Measurements from ENCODE around the gene PEPD. TPM values are rescaled to one million over a fixed set of nuclear protein-coding genes. Genes with fewer than 3 reads are reported as not detected.
"Not testable (repeated sequence)": the region's sequence is repeated elsewhere in the genome, so short reads cannot be mapped to it uniquely, and the experiment has no call there.

The PEPD gene
- total RNA-seq, 1 donor from 2014 or later, result 39.2 TPM

GRCh38 chr19:33557196-33557595 lies 35.6 kb upstream of the PEPD start:
- no peaks in the 10 kb centered on the region for H3K9me3 Mint-ChIP-seq (ENCODE audit: low read depth)
- peaks cover 1% of the 10 kb centered on the region for H3K4me1 Mint-ChIP-seq (ENCODE audit: low read depth)
- no peak for TF ChIP-seq CTCF (IDR thresholded peaks at IDR 0.05; ENCODE audit: unreplicated experiment)
- no peak overlapping the region for H3K27ac Mint-ChIP-seq
- DNase-seq (ENCODE audit: low spot score, unreplicated experiment), result no peak
- H3K27me3 Mint-ChIP-seq, result peaks cover 24% of the 10 kb centered on the region
- no peak overlapping the region for H3K4me3 Mint-ChIP-seq (ENCODE audit: low read depth)
- no peaks in the 10 kb centered on the region for H3K36me3 Mint-ChIP-seq (ENCODE audit: insufficient read depth)

DNA sequence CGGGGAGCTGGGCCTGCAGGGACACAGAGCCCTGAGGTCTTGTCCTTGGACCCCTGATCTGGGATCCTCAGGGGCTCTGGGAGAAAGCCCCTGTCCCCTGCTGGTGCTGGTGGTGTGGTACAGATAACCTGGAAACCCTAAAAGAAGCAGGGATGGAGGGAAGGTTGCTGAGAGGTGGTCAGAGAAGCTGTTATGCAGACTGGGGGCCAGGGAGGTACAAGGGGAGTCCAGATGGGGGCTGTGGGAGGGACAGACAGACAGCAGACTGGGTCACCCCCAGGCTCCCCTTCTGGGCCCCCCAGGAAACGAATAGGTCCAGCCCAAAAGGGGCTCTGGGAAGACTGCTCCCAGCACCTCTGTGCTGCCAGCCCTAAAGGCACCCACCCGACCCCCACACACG lies 34.7 kb upstream of the PEPD start:
- H3K4me1 Mint-ChIP-seq (ENCODE audit: low read depth), result peaks cover 1% of the 10 kb centered on the region
- no peak overlapping the region for H3K27ac Mint-ChIP-seq
- no peak for TF ChIP-seq CTCF (IDR thresholded peaks at IDR 0.05; ENCODE audit: unreplicated experiment)
- H3K36me3 Mint-ChIP-seq (ENCODE audit: insufficient read depth), result no peaks in the 10 kb centered on the region
- DNase-seq (ENCODE audit: low spot score, unreplicated experiment), result no peak
- H3K9me3 Mint-ChIP-seq (ENCODE audit: low read depth), result no peaks in the 10 kb centered on the region
- H3K27me3 Mint-ChIP-seq, result peaks cover 22% of the 10 kb centered on the region
- no peak overlapping the region for H3K4me3 Mint-ChIP-seq (ENCODE audit: low read depth)

GRCh38 chr19:33555726-33556125 lies 34.1 kb upstream of the PEPD start:
- H3K27ac Mint-ChIP-seq; H3K4me3 Mint-ChIP-seq (ENCODE audit: low read depth); DNase-seq (ENCODE audit: low spot score, unreplicated experiment); H3K9me3 Mint-ChIP-seq (ENCODE audit: low read depth); H3K4me1 Mint-ChIP-seq (ENCODE audit: low read depth); H3K36me3 Mint-ChIP-seq (ENCODE audit: insufficient read depth): not testable (repeated sequence)
- H3K27me3 Mint-ChIP-seq, result peaks cover 22% of the 10 kb centered on the region

DNA sequence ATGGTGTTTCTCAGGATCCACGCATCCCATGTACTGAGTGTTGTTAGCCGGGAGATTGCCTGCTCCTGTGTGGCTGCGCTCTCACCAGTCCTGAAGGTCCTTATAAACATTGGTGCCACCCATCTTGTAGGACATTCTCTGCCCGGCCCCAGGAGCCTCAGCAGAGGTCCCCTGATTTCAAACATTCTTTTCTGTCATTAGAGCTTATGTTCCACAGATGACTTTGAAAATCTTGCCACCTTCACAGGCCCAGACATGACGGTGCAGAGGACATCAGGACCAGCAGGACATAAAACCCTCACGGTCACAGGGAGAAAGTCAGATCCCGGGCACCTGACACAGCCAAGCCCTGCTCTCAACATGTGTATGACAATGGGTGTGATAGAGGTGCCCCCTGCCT lies 33.2 kb upstream of the PEPD start:
- DNase-seq (ENCODE audit: low spot score, unreplicated experiment), result no peak
- Mint-ChIP-seq H3K4me1 (ENCODE audit: low read depth) (peaks cover 1% of the 10 kb centered on the region), H3K36me3 (ENCODE audit: insufficient read depth) (no peaks in the 10 kb centered on the region), H3K27ac (no peak overlapping the region), H3K4me3 (ENCODE audit: low read depth) (no peak overlapping the region), H3K27me3 (peaks cover 22% of the 10 kb centered on the region), H3K9me3 (ENCODE audit: low read depth) (no peaks in the 10 kb centered on the region)
- no peak for TF ChIP-seq CTCF (IDR thresholded peaks at IDR 0.05; ENCODE audit: unreplicated experiment)

GRCh38 chr19:33554391-33554790 lies 32.8 kb upstream of the PEPD start:
- no peak for DNase-seq (ENCODE audit: low spot score, unreplicated experiment)
- H3K27me3 Mint-ChIP-seq, result peaks cover 22% of the 10 kb centered on the region
- no peak for TF ChIP-seq CTCF (IDR thresholded peaks at IDR 0.05; ENCODE audit: unreplicated experiment)
- H3K4me1 Mint-ChIP-seq (ENCODE audit: low read depth), result peaks cover 1% of the 10 kb centered on the region
- H3K27ac Mint-ChIP-seq, result no peak overlapping the region
- no peak overlapping the region for H3K4me3 Mint-ChIP-seq (ENCODE audit: low read depth)
- no peaks in the 10 kb centered on the region for H3K36me3 Mint-ChIP-seq (ENCODE audit: insufficient read depth)
- H3K9me3 Mint-ChIP-seq (ENCODE audit: low read depth), result no peaks in the 10 kb centered on the region

GRCh38 chr19:33553530-33554310 lies 32.1 kb upstream of the PEPD start:
- Mint-ChIP-seq H3K27ac (no peak overlapping the region), H3K4me1 (ENCODE audit: low read depth) (peaks cover 1% of the 10 kb centered on the region), H3K36me3 (ENCODE audit: insufficient read depth) (no peaks in the 10 kb centered on the region), H3K27me3 (peaks cover 21% of the 10 kb centered on the region), H3K9me3 (ENCODE audit: low read depth) (no peaks in the 10 kb centered on the region), H3K4me3 (ENCODE audit: low read depth) (no peak overlapping the region)
- no peak for DNase-seq (ENCODE audit: low spot score, unreplicated experiment)
- no peak for TF ChIP-seq CTCF (IDR thresholded peaks at IDR 0.05; ENCODE audit: unreplicated experiment)

All from progenitor cell of endocrine pancreas (in vitro differentiated cells).